CD4-positive, alpha-beta T cell (primary cell): Measurements from ENCODE around the gene PIK3IP1. TPM values are rescaled to one million over a fixed set of nuclear protein-coding genes. Genes with fewer than 3 reads are reported as not detected.
A peak's percentile ranks its signal among the peaks of the same experiment; 100 is the strongest.

Source experiments
- ATAC-seq: fragments of 200-7000 bp; cut with Tn5 transposase; one replicate; pipeline ENCODE4 v1.10.0; 2022; ENCODE audit warnings: mild to moderate bottlenecking; ENCODE audit not compliant: poor library complexity
- CTCF ChIA-PET: fragments of 350-600 bp; sonication (Branson Sonifier 250); formaldehyde crosslinking; loops from one replicate; lab custom pipeline; 2021; ENCODE audit warnings: antibody characterized with exemption, inconsistent platforms; lab: Charles Lee
- POLR2A ChIA-PET: fragments of 350-600 bp; sonication (Branson Sonifier 250); formaldehyde crosslinking; loops from one replicate; lab custom pipeline; 2021; ENCODE audit warnings: antibody characterized with exemption, inconsistent platforms; lab: Charles Lee
- DNase-seq, 14 experiments: peaks; one replicate each; pipeline ENCODE4 v3.0.0-alpha.2; 2013 to 2020; ENCODE audit warnings: mixed read lengths in 2 of 14
- H3K27ac ChIP-seq, 2 donors: one replicate each; pipeline versions ENCODE4 v1.5.1 to v1.7.0; 2013; ENCODE audit warnings: low read length in 2 of 2, low read depth in 1 of 2, mild to moderate bottlenecking in 1 of 2
- H3K27me3 ChIP-seq, 2 experiments: 1 replicate in 1 of 2; 2 replicates in 1 of 2; pipeline versions ENCODE4 v1.6.1 to v1.7.0; 2013; ENCODE audit warnings: low read length in 2 of 2, control low read depth in 1 of 2, mild to moderate bottlenecking in 1 of 2, moderate library complexity in 1 of 2; ENCODE audit not compliant: insufficient read depth in 2 of 2, control insufficient read depth in 1 of 2
- H3K36me3 ChIP-seq: one replicate; pipeline ENCODE4 v1.6.1; 2013; ENCODE audit warnings: low read length, control low read depth; ENCODE audit not compliant: insufficient read depth
- H3K4me1 ChIP-seq: one replicate; pipeline ENCODE4 v1.6.1; 2013; ENCODE audit warnings: low read length, control low read depth; ENCODE audit not compliant: insufficient read depth
- H3K4me3 ChIP-seq: one replicate; pipeline ENCODE4 v1.5.1; 2013; ENCODE audit warnings: mild to moderate bottlenecking, low read length, moderate library complexity
- H3K9me3 ChIP-seq, 2 experiments: 1 replicate in 1 of 2; 2 replicates in 1 of 2; pipeline versions ENCODE4 v1.6.1 to v1.7.0; 2013; ENCODE audit warnings: low read length in 2 of 2, mild to moderate bottlenecking in 2 of 2, control low read depth in 1 of 2, moderate library complexity in 1 of 2; ENCODE audit not compliant: control insufficient read depth in 1 of 2, insufficient read depth in 1 of 2
- H3K27ac Mint-ChIP-seq: one replicate; pipeline ENCODE4 v1.8.0; 2020; ENCODE audit warnings: mixed read lengths
- H3K27me3 Mint-ChIP-seq: one replicate; pipeline ENCODE4 v1.8.0; 2021; ENCODE audit warnings: mixed read lengths
- H3K36me3 Mint-ChIP-seq: one replicate; pipeline ENCODE4 v1.8.0; 2021; ENCODE audit warnings: low read depth, mixed read lengths
- H3K4me1 Mint-ChIP-seq: one replicate; pipeline ENCODE4 v1.8.0; 2021; ENCODE audit warnings: low read depth, mixed read lengths
- H3K4me3 Mint-ChIP-seq: one replicate; pipeline ENCODE4 v1.8.0; 2020; ENCODE audit warnings: mild to moderate bottlenecking, mixed read lengths
- H3K9me3 Mint-ChIP-seq: one replicate; pipeline ENCODE4 v1.8.0; 2020; ENCODE audit warnings: mixed read lengths
- CTCF ChIP-seq: fragments of 200-600 bp; IDR thresholded peaks from one replicate; pipeline ENCODE4 v1.8.0; 2022; ENCODE audit warnings: antibody characterized with exemption, mild to moderate bottlenecking
- intact Hi-C, 2 experiments: fragments of 100-400 bp; cut with DNase I in 1 of 2; cut with micrococcal nuclease in 1 of 2; formaldehyde crosslinking; loops; one replicate each; pipeline versions ENCODE4 v1.15.1 to v1.9.0; 2023 to 2025; cut with DNase I, micrococcal nuclease
- total RNA-seq, 174 experiments: library from RNA in 2 of 174; stranded (reverse) in 2 of 174; gene quantifications; one replicate each; pipeline ENCODE4 v1.2.3 and lab custom pipeline; 2021 to 2026

The PIK3IP1 gene
- total RNA-seq, 2 experiments from 2014 or later, result 1,063 to 1,072 TPM

- ATAC-seq (no peak), DNase-seq (peak in 1 of 14 experiments; percentile 14)
- CTCF ChIA-PET, result interaction anchor here (1.2 to 5.5 kb wide), 3 partner anchors 10 to 25 kb away, joined by 7 to 27 read pairs (median 15); no protein-coding TSS in a partner anchor
- POLR2A ChIA-PET, result interaction anchor here (0.8 to 14.2 kb wide), 13 partner anchors 9 to 366 kb away, joined by 3 to 1064 read pairs (median 6); partner anchors contain the start of genes DRG1, MORC2, PATZ1 and TUG1
- no peaks in the 10 kb centered on the region for H3K27me3 ChIP-seq
- Mint-ChIP-seq H3K36me3 (peaks cover 100% of the 10 kb centered on the region), H3K27me3 (no peaks in the 10 kb centered on the region), H3K4me3 (peak overlapping the region; percentile 94), H3K27ac (peak overlapping the region; percentile 98), H3K9me3 (no peaks in the 10 kb centered on the region), H3K4me1 (peaks cover 86% of the 10 kb centered on the region)
- peaks cover 62% of the 10 kb centered on the region for H3K36me3 ChIP-seq
- no peaks in the 10 kb centered on the region for H3K9me3 ChIP-seq
- H3K4me3 ChIP-seq, result peak overlapping the region; percentile 90
- peak overlapping the region; percentile 90 to 100 for H3K27ac ChIP-seq
- H3K4me1 ChIP-seq, result peaks cover 76% of the 10 kb centered on the region
- TF ChIP-seq CTCF, result no peak
- intact Hi-C loops, result loop anchor here in 1 of 2 experiments (5.0 kb wide), 1 partner anchor 204 kb away; no protein-coding TSS in a partner anchor
Observed at GRCh38 chr22:31288496-31289240, 3.6 kb downstream of the PIK3IP1 start.

GRCh38 chr22:31287818-31288495 lies 4.3 kb downstream of the PIK3IP1 start:
- Histone ChIP-seq H3K4me1 (peaks cover 77% of the 10 kb centered on the region), H3K27ac (peak overlapping the region; percentile 90 to 100), H3K4me3 (peak overlapping the region; percentile 90), H3K36me3 (peaks cover 69% of the 10 kb centered on the region), H3K9me3 (no peaks in the 10 kb centered on the region), H3K27me3 (no peaks in the 10 kb centered on the region)
- POLR2A ChIA-PET, result interaction anchor here (0.8 to 14.2 kb wide), 5 partner anchors 10 to 58 kb away, joined by 3 to 1064 read pairs (median 113); partner anchors contain the start of gene PATZ1
- no peaks in the 10 kb centered on the region for H3K9me3 Mint-ChIP-seq
- DNase-seq, result peak in 1 of 14 experiments; percentile 19
- TF ChIP-seq CTCF, result no peak
- H3K27me3 Mint-ChIP-seq, result no peaks in the 10 kb centered on the region
- peak overlapping the region; percentile 94 for H3K4me3 Mint-ChIP-seq
- intact Hi-C loops, result loop anchor here in 1 of 2 experiments (5.0 kb wide), 1 partner anchor 204 kb away; no protein-coding TSS in a partner anchor
- H3K4me1 Mint-ChIP-seq, result peaks cover 86% of the 10 kb centered on the region
- ATAC-seq, result no peak
- H3K27ac Mint-ChIP-seq, result peak overlapping the region; percentile 98
- H3K36me3 Mint-ChIP-seq, result peaks cover 100% of the 10 kb centered on the region
- CTCF ChIA-PET, result interaction anchor here (1.0 to 1.2 kb wide), 2 partner anchors 15 to 25 kb away, joined by 3 to 7 read pairs; no protein-coding TSS in a partner anchor
